Cerebellar cortex (tissue), 1 donor: ENCODE data around the gene BACH2.

Source experiments
- DNase-seq: peaks from one replicate; pipeline ENCODE4 v3.0.0-alpha.2; 2015; ENCODE audit warnings: low spot score

BACH2 gene

DNA sequence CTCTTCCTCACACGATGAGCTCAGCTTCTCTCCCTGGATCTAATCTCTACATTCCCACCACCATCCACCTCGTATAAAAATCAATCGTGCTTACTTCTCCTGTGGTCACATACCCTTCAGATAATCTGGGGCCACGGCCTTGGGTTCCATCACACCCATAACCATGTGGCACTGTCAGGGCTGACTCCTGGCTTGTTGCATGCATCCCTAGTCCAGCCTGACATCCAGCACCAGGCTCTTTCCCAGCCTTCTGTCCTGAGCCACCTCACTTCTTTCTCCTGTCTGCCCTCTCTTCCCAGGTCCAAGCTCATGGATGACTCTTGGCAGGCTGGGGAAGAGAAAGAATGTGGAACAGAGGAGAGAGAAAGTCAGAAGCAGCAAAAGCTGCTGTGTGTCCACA is 199.8 kb downstream of the BACH2 start:
- no peak for DNase-seq

GRCh38 chr6:90095788-90096187 is 200.9 kb downstream of the BACH2 start:
- no peak for DNase-seq

DNA sequence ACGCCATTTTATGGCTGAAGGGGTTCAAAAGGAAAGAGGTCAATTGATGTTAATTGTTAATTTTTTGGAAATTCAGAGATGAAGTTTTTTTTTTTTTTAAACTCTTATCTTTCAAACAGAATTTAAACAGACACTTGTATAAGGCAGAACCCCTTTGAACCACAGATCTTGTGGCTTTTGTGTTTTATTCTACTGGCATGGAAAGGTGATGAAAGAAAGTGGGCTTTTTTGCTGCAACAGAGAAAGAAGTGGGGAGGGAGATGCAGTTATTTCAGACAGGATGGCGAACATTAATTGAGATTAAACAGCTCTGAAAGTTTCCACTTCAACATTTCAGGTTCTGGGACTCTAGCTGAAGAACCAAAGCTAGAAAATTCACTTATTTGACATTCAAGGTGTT is 201.5 kb downstream of the BACH2 start:
- DNase-seq = no peak

DNA sequence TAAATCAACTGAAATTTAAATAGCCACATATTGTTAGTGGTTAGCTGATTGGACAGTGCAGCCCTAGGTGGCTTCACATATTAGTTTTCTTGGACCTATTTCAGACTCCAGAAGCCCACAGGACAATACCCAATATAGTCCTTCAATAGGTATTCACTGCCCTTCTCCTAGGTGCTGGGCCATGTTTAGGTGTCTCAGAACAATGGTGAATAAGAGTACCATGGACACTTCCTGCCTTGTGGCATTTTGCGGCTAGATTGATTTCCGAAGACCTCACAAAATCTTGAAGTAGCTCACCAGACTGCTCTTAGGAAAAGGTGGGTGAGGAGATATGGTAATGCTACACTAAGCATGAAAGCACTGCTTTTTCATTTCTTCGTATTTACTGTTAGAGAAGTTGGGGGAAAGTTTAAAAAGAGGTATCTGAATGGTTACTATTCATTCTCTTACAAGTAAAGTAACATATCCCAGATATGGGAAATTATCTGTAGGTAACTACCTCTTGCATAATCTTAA is 203.0 kb downstream of the BACH2 start:
- no peak for DNase-seq

- DNase-seq = no peak
Measured at GRCh38 chr6:90090866-90091265, 205.8 kb downstream of the BACH2 start.

DNA sequence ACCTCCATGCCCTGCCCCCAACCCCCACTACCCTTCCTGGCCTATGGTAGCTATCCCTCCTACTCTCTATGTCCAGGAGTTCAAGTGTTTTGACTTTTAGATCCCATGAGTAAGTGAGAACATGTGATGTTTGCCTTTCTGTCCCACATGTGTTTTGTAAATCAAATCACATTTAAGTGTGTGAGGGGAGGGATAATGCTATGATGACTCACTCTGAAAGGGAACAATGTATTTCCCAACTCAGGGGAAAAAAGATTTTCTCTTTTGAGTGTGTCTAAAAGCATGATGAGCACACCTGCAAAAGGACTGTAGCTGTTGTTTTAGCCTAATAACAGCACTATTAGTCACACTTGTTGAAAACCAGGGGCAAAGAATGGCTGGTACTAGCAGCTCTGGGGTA is 208.6 kb downstream of the BACH2 start:
- DNase-seq = no peak

- no peak for DNase-seq
Measured at GRCh38 chr6:90087106-90087833, 209.4 kb downstream of the BACH2 start.

DNA sequence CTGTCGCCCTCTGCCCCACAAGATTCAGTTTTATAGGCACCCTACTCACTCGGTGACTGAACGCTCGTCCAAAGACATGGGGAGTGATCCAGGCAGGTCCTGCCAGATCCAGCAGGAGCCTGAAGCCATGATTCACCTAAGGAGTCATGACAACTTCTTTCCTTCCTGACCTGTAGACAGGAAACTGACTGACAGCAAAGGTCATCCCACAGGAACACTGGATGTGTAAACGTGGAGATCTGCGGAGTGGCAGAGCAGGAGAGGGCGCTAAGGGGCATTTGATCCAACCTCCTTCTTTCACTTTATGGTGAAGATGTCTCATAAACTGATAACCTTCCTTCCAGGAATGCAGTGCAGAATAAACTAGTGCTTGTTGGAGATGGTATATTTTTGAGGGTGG is 210.1 kb downstream of the BACH2 start:
- no peak for DNase-seq

DNA sequence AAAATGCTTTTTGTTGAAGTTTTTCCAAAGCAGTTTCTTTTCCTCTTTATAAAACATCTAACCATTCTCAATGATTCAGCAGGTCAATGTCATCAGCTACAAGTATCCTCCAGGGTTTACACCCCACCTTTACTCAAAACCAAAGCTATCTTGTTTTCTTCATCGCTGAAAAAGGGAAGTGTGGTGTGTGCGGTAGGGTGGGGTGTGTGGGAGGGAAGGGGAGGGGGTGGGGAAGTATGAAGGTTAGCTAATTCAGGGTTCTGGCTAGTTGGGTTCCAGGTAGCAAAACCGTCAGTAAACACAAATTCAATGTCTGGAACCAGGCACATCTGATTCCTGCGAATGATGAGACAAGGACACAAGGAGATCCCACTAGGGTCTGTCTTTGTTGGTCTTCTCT is 212.8 kb downstream of the BACH2 start:
- no peak for DNase-seq

DNA sequence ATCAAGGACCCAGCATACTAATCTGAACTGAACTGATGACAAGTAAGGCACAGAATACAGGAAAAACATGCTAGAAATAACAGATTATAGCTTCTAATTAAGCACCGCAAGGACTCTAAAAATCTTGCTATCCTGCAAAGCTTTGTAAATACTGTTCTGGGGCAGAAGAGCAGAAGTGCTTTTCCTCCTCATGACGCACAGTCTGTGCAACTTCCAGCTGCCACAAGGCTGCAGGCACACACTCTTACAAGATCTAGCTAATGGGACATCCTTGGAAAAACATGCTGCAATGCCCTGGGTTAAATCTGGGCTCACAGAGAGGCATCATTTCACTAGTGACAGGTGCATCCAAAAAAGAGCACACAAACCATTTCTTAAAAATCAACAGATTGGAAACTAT is 213.8 kb downstream of the BACH2 start:
- DNase-seq = no peak

GRCh38 chr6:90080876-90081481 is 215.7 kb downstream of the BACH2 start:
- no peak for DNase-seq

GRCh38 chr6:90079560-90080490 is 216.8 kb downstream of the BACH2 start:
- DNase-seq = no peak

DNA sequence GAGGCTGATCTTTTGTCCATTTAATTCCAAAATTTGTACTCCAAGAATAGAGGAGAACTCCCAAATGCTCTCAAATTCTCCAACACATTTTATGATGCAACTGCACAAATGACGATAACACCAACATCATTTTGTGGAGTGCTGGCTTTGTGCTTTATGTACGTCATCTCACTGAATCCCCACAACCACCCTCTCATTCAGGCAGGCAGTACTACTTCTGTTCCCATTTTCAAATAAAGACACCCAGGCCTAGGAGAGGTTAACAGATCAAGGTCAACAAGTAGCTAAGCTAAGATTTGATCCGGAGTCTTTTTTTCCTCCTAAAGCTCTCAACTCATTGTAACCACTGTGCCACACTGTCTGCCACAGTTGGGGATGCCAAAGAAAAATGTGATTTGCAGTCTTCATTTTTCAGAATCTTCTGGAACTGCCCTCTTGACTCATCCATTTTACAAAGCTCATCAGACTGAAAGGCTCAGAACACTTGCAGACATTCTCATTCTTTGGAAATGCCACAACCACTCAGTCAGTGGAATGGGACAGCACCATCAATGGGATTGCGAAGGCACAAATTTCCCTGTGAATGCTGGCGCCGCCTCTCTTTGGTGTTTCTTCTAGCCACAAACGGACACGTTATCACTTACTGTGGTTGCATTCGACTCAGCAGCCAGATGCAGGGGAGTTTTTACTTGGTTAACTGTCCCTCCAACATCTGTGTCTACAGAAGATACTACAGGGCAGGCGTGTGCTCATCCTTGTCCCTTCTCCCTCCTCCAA is 217.9 kb downstream of the BACH2 start:
- no peak for DNase-seq

- DNase-seq = no peak
Measured at GRCh38 chr6:90076511-90077415, 219.9 kb downstream of the BACH2 start.

- DNase-seq = no peak
Measured at GRCh38 chr6:90074161-90074850, 222.3 kb downstream of the BACH2 start.

GRCh38 chr6:90072935-90073464 is 223.6 kb downstream of the BACH2 start:
- DNase-seq = peak; percentile 86

DNA sequence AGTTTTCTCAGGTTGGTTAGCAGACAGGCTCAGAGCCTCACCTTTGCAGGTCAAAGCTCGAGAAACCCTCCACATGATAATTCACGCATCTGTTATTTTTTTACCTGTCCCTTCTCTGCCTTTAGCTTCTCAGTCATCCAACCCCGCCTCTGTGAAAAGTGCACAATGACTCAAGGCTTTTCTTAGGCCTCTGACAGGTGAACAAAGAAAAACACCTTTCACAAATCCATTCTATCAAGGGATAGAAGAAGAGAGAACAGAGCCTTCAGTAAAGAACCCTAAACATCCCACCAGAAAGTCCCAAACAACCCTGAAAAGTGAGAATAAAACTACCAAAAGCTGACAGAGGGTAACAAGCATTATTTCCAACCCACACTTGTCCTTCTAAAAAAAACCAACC is 224.1 kb downstream of the BACH2 start:
- no peak for DNase-seq

DNA sequence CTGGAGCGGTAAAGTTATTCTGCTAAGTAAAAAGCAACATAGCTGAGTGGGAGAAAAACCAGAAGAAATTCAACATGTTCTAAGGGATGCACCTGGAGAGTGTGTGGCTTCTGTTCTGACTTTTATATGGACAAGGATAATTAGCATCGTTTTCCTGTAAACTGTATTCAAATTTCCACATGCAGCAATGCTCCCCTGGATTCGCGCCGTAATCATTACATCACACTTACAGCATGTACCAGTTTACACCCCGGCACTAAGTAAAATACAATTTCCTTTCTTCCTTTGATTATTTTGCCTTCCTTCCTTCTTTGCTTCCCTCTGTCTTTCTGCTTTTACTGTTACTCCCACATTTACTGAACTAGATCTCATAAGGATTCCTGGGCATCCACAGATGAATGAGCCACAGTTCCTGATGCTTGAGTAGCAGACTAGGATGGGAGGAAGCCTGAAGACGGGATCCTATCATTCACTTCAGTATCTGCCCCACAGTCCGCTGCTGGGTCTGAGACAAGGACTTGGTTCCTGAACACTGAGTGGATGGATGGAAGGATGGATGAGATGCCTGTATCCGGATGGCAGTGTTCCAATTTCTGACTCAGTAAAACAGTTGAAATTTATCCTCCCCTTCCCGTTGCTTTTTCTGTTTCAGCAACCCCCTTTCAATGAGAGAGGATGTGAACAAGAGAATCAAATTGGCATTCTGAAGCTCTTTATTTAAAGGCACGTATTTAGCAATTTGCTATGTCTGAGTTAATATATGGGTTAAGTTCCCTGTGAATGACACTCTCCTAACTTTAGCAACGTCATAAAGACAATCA is 227.7 kb downstream of the BACH2 start:
- DNase-seq = no peak

DNA sequence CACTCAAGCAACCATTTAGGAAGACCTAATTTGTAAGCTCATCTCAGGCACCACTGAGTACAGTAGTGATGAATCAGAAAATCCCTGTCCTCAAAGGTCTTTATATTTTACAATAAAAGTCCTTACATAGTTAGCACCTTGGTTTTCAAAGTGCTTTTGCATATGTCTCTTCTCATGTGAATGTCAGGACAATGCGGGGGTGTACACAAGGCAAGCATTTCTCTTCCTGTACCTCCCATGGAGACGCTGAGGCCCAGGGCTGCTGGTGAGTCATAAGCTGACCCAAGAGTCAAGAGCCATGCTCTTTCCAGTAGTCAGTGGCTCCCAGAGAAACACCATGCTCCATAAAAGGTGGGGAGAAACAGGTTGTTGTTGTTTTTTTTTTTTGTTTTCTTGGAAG is 228.4 kb downstream of the BACH2 start:
- no peak for DNase-seq
